Right lobe of liver (tissue), 4 donors: Measurements from ENCODE around the gene CDIPT.

Source experiments
- CTCF ChIP-seq, 4 donors: fragments of 200-600 bp in 3 of 4; fragments of 450-650 bp in 1 of 4; IDR thresholded peaks; one replicate each; pipeline versions ENCODE4 v1.5.1 to v1.8.0; 2016 to 2022; ENCODE audit warnings: antibody characterized with exemption in 4 of 4, mild to moderate bottlenecking in 2 of 4
- POLR2A ChIP-seq: fragments of 450-650 bp; IDR thresholded peaks from one replicate; pipeline ENCODE4 v1.6.1; 2017; ENCODE audit warnings: antibody characterized with exemption, mild to moderate bottlenecking
- donor health status: DM: no; HTN: no; CAD: no.
- donor health status: DM: no; HTN: no; CAD: no.
- donor health status: DM: no; HTN: yes; CAD: no.

GRCh38 chr16:29907973-29908372 lies 44.9 kb upstream of the CDIPT start:
- no peak for TF ChIP-seq CTCF (IDR thresholded peaks at IDR 0.05)
- TF ChIP-seq POLR2A: no peak
